Measurements from ENCODE around the gene TBXAS1.
"Not testable (repeated sequence)": the region's sequence is repeated elsewhere in the genome, so short reads cannot be mapped to it uniquely, and the experiment has no call there.

Gene TBXAS1

GRCh38 chr7:139828446-139828845, 618 bp upstream of the TBXAS1 start:
- Histone ChIP-seq H3K27ac (ENCODE audit: poor library complexity, severe bottlenecking) (no peak overlapping the region), H3K4me3 (ENCODE audit: severe bottlenecking) (no peak overlapping the region), H3K36me3 (ENCODE audit: low read depth) (no peaks in the 10 kb centered on the region), H3K9me3 (ENCODE audit: severe bottlenecking) (no peaks in the 10 kb centered on the region), H3K27me3 (ENCODE audit: insufficient read depth, poor library complexity, severe bottlenecking) (no peaks in the 10 kb centered on the region), H3K4me1 (ENCODE audit: insufficient read depth, poor library complexity, severe bottlenecking) (no peaks in the 10 kb centered on the region)
- DNase-seq (ENCODE audit: low spot score) (no peak), ATAC-seq (ENCODE audit: low read depth) (no peak)
- TF ChIP-seq, protein P1, sequence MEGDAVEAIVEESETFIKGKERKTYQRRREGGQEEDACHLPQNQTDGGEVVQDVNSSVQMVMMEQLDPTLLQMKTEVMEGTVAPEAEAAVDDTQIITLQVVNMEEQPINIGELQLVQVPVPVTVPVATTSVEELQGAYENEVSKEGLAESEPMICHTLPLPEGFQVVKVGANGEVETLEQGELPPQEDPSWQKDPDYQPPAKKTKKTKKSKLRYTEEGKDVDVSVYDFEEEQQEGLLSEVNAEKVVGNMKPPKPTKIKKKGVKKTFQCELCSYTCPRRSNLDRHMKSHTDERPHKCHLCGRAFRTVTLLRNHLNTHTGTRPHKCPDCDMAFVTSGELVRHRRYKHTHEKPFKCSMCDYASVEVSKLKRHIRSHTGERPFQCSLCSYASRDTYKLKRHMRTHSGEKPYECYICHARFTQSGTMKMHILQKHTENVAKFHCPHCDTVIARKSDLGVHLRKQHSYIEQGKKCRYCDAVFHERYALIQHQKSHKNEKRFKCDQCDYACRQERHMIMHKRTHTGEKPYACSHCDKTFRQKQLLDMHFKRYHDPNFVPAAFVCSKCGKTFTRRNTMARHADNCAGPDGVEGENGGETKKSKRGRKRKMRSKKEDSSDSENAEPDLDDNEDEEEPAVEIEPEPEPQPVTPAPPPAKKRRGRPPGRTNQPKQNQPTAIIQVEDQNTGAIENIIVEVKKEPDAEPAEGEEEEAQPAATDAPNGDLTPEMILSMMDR (IDR thresholded peaks at IDR 0.05; ENCODE audit: poor library complexity, severe bottlenecking): no peak

DNA sequence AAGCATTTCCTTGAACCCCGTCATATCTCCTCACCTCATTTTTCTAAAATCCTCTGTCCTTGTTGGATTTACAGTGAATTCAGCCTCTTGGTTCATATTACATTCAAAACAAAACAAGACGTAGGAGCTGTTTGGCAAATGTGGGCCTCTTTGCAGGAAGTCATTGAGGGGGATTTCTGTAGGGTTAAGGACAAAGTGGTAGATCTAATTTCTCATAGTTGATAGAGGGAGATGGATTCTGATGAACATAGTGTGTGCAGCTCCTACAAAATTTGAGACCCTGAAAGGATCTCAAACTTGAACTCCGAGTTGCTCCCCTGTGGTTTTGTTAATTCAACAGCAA, 682 bp downstream of the TBXAS1 start:
- H3K27ac ChIP-seq (ENCODE audit: poor library complexity, severe bottlenecking): no peak overlapping the region
- ATAC-seq (ENCODE audit: low read depth) (no peak), DNase-seq (ENCODE audit: low spot score) (no peak)
- no peaks in the 10 kb centered on the region for H3K4me1 ChIP-seq (ENCODE audit: insufficient read depth, poor library complexity, severe bottlenecking)
- H3K9me3 ChIP-seq (ENCODE audit: severe bottlenecking): no peaks in the 10 kb centered on the region
- H3K4me3 ChIP-seq (ENCODE audit: severe bottlenecking): no peak overlapping the region
- H3K36me3 ChIP-seq (ENCODE audit: low read depth): no peaks in the 10 kb centered on the region
- no peaks in the 10 kb centered on the region for H3K27me3 ChIP-seq (ENCODE audit: insufficient read depth, poor library complexity, severe bottlenecking)
- TF ChIP-seq, protein P1 (IDR thresholded peaks at IDR 0.05; ENCODE audit: poor library complexity, severe bottlenecking): no peak

GRCh38 chr7:139830292-139830691, 1.2 kb downstream of the TBXAS1 start:
- Histone ChIP-seq H3K4me1 (ENCODE audit: insufficient read depth, poor library complexity, severe bottlenecking) (no peaks in the 10 kb centered on the region), H3K27ac (ENCODE audit: poor library complexity, severe bottlenecking) (no peak overlapping the region), H3K27me3 (ENCODE audit: insufficient read depth, poor library complexity, severe bottlenecking) (no peaks in the 10 kb centered on the region), H3K9me3 (ENCODE audit: severe bottlenecking) (no peaks in the 10 kb centered on the region), H3K4me3 (ENCODE audit: severe bottlenecking) (no peak overlapping the region), H3K36me3 (ENCODE audit: low read depth) (no peaks in the 10 kb centered on the region)
- DNase-seq (ENCODE audit: low spot score) (no peak), ATAC-seq (ENCODE audit: low read depth) (no peak)
- TF ChIP-seq, protein P1 (IDR thresholded peaks at IDR 0.05; ENCODE audit: poor library complexity, severe bottlenecking): no peak

DNA sequence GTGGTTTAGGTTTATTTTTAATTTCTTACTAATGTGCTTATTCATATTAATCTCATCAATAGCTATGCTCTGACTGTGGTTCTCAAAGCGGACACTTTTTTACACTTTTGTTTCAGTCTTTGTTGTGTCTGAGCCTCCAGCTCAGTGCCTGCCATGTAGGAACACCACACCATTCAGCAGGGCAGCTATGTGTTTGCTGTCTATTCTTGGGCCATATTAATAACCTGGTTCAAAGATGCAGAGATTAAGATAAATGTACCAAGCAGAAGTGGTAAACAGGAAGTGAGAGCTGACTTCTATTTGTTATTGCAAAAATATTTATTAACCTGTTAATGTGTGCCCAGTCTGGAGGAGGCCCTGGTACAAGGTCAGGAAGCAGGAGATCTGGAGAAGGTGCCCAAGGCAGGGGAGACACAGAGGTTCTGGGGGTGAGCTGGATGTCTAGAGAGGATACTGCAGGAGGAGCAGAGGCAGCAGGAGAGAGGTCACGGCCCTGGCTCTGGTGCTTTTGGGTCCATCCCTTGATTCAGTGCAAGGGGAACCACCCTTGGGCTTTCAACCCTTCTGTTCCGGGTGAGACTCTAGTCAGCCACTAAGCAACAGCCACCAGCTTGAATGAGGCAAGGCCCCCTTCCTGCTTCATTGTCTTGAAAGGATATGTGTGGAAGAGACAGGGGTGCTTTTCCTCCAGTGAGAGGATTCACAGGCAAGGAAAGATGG, 1.9 kb downstream of the TBXAS1 start:
- DNase-seq (ENCODE audit: low spot score) (no peak), ATAC-seq (ENCODE audit: low read depth) (no peak)

GRCh38 chr7:139835848-139836247, 6.8 kb downstream of the TBXAS1 start:
- ATAC-seq (ENCODE audit: low read depth); H3K27me3 ChIP-seq (ENCODE audit: insufficient read depth, poor library complexity, severe bottlenecking); H3K36me3 ChIP-seq (ENCODE audit: low read depth); H3K9me3 ChIP-seq (ENCODE audit: severe bottlenecking); H3K4me1 ChIP-seq (ENCODE audit: insufficient read depth, poor library complexity, severe bottlenecking); DNase-seq (ENCODE audit: low spot score); H3K27ac ChIP-seq (ENCODE audit: poor library complexity, severe bottlenecking); H3K4me3 ChIP-seq (ENCODE audit: severe bottlenecking): not testable (repeated sequence)

More for the DNA sequence above, 1.9 kb downstream of the TBXAS1 start:
- H3K36me3 ChIP-seq (ENCODE audit: low read depth): no peaks in the 10 kb centered on the region
- no peaks in the 10 kb centered on the region for H3K9me3 ChIP-seq (ENCODE audit: severe bottlenecking)
- no peaks in the 10 kb centered on the region for H3K27me3 ChIP-seq (ENCODE audit: insufficient read depth, poor library complexity, severe bottlenecking)
- TF ChIP-seq, protein P1 (IDR thresholded peaks at IDR 0.05; ENCODE audit: poor library complexity, severe bottlenecking): no peak
- H3K4me3 ChIP-seq (ENCODE audit: severe bottlenecking): no peak overlapping the region
- H3K27ac ChIP-seq (ENCODE audit: poor library complexity, severe bottlenecking): no peak overlapping the region
- H3K4me1 ChIP-seq (ENCODE audit: insufficient read depth, poor library complexity, severe bottlenecking): no peaks in the 10 kb centered on the region

GRCh38 chr7:139837291-139837690, 8.2 kb downstream of the TBXAS1 start:
- H3K9me3 ChIP-seq (ENCODE audit: severe bottlenecking); ATAC-seq (ENCODE audit: low read depth); H3K4me1 ChIP-seq (ENCODE audit: insufficient read depth, poor library complexity, severe bottlenecking); DNase-seq (ENCODE audit: low spot score); H3K4me3 ChIP-seq (ENCODE audit: severe bottlenecking); H3K36me3 ChIP-seq (ENCODE audit: low read depth); H3K27me3 ChIP-seq (ENCODE audit: insufficient read depth, poor library complexity, severe bottlenecking); H3K27ac ChIP-seq (ENCODE audit: poor library complexity, severe bottlenecking): not testable (repeated sequence)

Data from RWPE2 (cell line).